Transverse colon (tissue), 4 donors: ENCODE data around the gene DYNC2H1. TPM values are rescaled to one million over a fixed set of nuclear protein-coding genes. Genes with fewer than 3 reads are reported as not detected.

Experiments
- DNase-seq: peaks from one replicate; pipeline ENCODE4 v3.0.0-alpha.2; 2019
- H3K27ac ChIP-seq, 4 donors: fragments of 200-600 bp; sonication (generic); 2 replicates each; pipeline ENCODE4 v1.5.1; 2016 to 2018; ENCODE audit warnings: inconsistent platforms in 4 of 4
- H3K27me3 ChIP-seq: fragments of 200-600 bp; sonication (generic); 2 replicates; pipeline ENCODE4 v1.5.1; 2017; ENCODE audit warnings: inconsistent platforms
- H3K36me3 ChIP-seq, 4 donors: fragments of 200-600 bp; sonication (generic); 2 replicates each; pipeline ENCODE4 v1.5.1; 2017 to 2019; ENCODE audit warnings: inconsistent platforms in 4 of 4
- H3K4me1 ChIP-seq, 4 donors: fragments of 200-600 bp; sonication (generic); 2 replicates each; pipeline ENCODE4 v1.5.1; 2017 to 2020; ENCODE audit warnings: inconsistent platforms in 4 of 4
- H3K4me3 ChIP-seq, 4 donors: fragments of 200-600 bp; sonication (generic); 1 replicate in 1 of 4; 2 replicates in 3 of 4; pipeline versions ENCODE4 v1.5.1 to v1.6.1; 2017 to 2019; ENCODE audit warnings: inconsistent platforms in 4 of 4
- H3K9me3 ChIP-seq, 2 donors: fragments of 200-600 bp; sonication (generic); 2 replicates each; pipeline ENCODE4 v1.5.1; 2017 to 2019; ENCODE audit warnings: inconsistent platforms in 2 of 2
- EP300 ChIP-seq: sonication (generic); formaldehyde crosslinking; IDR thresholded peaks from one replicate; pipeline ENCODE4 v1.6.1; 2017; ENCODE audit warnings: antibody characterized with exemption, low read depth
- POLR2A ChIP-seq: fragments of 450-650 bp; IDR thresholded peaks from one replicate; pipeline ENCODE4 v1.6.1; 2016; ENCODE audit warnings: antibody characterized with exemption, mild to moderate bottlenecking, moderate library complexity
- POLR2AphosphoS5 ChIP-seq, 3 donors: sonication (generic); formaldehyde crosslinking; IDR thresholded peaks; one replicate each; pipeline ENCODE4 v1.6.1; 2016; ENCODE audit warnings: antibody characterized with exemption in 3 of 3
- WGBS, 2 donors: methylation state at CpG; one replicate each; pipeline ENCODE4 v1.1.5; 2018; ENCODE audit warnings: low coverage in 1 of 2; 5-methylcytosine and 5-hydroxymethylcytosine counted together
- in situ Hi-C, 4 donors: fragments of 200-750 bp; cut with MboI; loops; one replicate each; pipeline versions ENCODE4 v1.15.0 to v1.15.1; 2017; ENCODE audit warnings: low sequenced_read_pairs in 3 of 4, low pct_ligation_motif_present in 1 of 4, low pct_unique_long_range_greater_than_20kb in 1 of 4
- intact Hi-C: fragments of 100-400 bp; cut with DNase I; formaldehyde crosslinking; loops from one replicate; pipeline ENCODE4 v1.15.1; 2023; ENCODE audit warnings: low total_unique reads
- total RNA-seq, 4 donors: library from RNA; depleted of rRNA; stranded (reverse); fragments of >200 nt; gene quantifications; one replicate each; pipeline ENCODE4 v1.1.0, GENCODE V29; 2016
- TF ChIP-seq, protein P1 (sequence below), 5 experiments: fragments of 200-600 bp in 3 of 5; fragments of 450-650 bp in 2 of 5; sonication (generic) in 3 of 5; IDR thresholded peaks; 1 replicate in 2 of 5; 2 replicates in 3 of 5; pipeline ENCODE4 v1.5.1; 2016 to 2017; ENCODE audit warnings: antibody characterized with exemption in 5 of 5, inconsistent platforms in 3 of 5, mild to moderate bottlenecking in 2 of 5, moderate library complexity in 1 of 5

Gene DYNC2H1
- total RNA-seq, 4 donors from 2014 or later = 4.2 to 10.8 (median 4.7) TPM

- Histone ChIP-seq H3K4me1 (no peaks in the 10 kb centered on the region), H3K9me3 (no peaks in the 10 kb centered on the region), H3K27me3 (no peaks in the 10 kb centered on the region), H3K36me3 (no peaks in the 10 kb centered on the region), H3K27ac (no peak overlapping the region), H3K4me3 (no peak overlapping the region)
- in situ Hi-C loops (no loop called here), intact Hi-C loops (no loop called here)
- DNase-seq = no peak
- TF ChIP-seq POLR2A = no peak
- TF ChIP-seq EP300 = no peak
- no peak for TF ChIP-seq POLR2AphosphoS5 (IDR thresholded peaks at IDR 0.05)
- TF ChIP-seq, protein P1, sequence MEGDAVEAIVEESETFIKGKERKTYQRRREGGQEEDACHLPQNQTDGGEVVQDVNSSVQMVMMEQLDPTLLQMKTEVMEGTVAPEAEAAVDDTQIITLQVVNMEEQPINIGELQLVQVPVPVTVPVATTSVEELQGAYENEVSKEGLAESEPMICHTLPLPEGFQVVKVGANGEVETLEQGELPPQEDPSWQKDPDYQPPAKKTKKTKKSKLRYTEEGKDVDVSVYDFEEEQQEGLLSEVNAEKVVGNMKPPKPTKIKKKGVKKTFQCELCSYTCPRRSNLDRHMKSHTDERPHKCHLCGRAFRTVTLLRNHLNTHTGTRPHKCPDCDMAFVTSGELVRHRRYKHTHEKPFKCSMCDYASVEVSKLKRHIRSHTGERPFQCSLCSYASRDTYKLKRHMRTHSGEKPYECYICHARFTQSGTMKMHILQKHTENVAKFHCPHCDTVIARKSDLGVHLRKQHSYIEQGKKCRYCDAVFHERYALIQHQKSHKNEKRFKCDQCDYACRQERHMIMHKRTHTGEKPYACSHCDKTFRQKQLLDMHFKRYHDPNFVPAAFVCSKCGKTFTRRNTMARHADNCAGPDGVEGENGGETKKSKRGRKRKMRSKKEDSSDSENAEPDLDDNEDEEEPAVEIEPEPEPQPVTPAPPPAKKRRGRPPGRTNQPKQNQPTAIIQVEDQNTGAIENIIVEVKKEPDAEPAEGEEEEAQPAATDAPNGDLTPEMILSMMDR (IDR thresholded peaks at IDR 0.05) = no peak
- WGBS, 2 donors = 67 to 79% methylated on average over 4 of the region's 4 CpGs
These were observed 371.2 kb downstream of the DYNC2H1 start for GRCh38 chr11:103480421-103480820.

DNA sequence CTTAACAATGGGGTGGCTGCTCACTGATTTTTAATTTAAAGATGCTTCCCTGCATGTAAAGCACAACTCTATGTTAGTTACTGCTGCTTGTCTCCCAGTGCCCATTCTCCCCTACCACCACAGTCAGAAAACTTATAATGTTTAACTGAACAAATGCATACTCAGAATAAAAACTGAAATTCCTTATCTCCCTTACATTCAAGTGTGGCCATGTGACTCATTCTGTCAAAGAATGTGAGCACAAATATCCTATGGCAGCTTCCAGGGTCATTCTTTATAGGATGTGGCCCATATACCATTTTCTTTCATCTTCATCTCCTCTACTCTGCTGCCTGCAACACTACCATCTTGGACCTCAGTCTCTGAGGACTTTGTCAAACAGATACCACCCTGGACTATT lies 374.8 kb downstream of the DYNC2H1 start:
- no peaks in the 10 kb centered on the region for H3K4me1 ChIP-seq
- TF ChIP-seq POLR2A (no peak), EP300 (no peak), POLR2AphosphoS5 (IDR thresholded peaks at IDR 0.05) (no peak)
- TF ChIP-seq, protein P1 (IDR thresholded peaks at IDR 0.05) = no peak
- no peaks in the 10 kb centered on the region for H3K36me3 ChIP-seq
- H3K27ac ChIP-seq = no peak overlapping the region
- DNase-seq = no peak
- no peaks in the 10 kb centered on the region for H3K9me3 ChIP-seq
- H3K4me3 ChIP-seq = no peak overlapping the region
- intact Hi-C loops (no loop called here), in situ Hi-C loops (no loop called here)
- no peaks in the 10 kb centered on the region for H3K27me3 ChIP-seq

DNA sequence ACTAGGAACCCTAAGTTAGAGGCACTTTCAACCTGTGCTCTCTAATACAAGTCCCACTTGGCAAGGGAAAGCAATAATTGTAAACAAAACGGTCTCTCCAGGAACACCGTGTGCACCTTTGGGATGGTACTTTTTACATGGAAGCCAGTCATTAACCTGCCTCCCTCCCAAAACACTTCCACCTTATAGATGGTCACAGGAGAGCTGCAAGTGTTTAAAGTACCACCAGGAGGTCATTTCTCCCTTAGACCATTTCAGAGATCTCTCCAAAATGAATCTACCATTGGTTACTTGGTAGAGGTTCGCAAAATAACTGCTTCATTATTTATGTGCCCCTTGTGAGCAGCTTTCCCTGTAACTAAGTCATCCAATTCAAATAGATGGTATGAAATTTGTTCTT lies 375.3 kb downstream of the DYNC2H1 start:
- DNase-seq = no peak
- Histone ChIP-seq H3K4me1 (no peaks in the 10 kb centered on the region), H3K27me3 (no peaks in the 10 kb centered on the region), H3K27ac (no peak overlapping the region), H3K36me3 (no peaks in the 10 kb centered on the region), H3K4me3 (no peak overlapping the region), H3K9me3 (no peaks in the 10 kb centered on the region)
- intact Hi-C loops (no loop called here), in situ Hi-C loops (no loop called here)
- WGBS, 2 donors = 91% methylated on average over 3 of the region's 3 CpGs; no CpG with 5 or more reads in 1 of the 2 donors
- TF ChIP-seq EP300 (no peak), POLR2A (no peak), POLR2AphosphoS5 (IDR thresholded peaks at IDR 0.05) (no peak)
- TF ChIP-seq, protein P1 (IDR thresholded peaks at IDR 0.05) = no peak

DNA sequence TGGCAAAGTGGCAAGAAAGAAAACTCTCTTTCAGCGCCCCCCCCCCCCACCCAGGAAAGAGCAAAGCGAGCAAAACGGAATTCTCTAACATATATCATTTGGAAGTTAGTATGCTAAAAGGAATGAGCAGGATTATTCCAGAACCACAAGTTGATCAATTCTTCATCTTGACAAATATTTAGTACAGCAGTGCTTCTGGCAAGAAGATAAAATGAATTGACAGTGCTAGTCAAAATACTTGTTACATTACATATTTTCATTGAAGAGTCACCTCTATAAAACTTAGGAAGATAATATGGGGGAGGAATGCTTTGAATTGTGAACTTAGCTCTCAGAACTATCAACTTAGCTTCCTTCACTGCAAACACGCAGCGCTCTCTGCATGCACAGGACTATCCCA lies 377.4 kb downstream of the DYNC2H1 start:
- 85 to 96% methylated on average over 5 of the region's 5 CpGs for WGBS, 2 donors
- Histone ChIP-seq H3K36me3 (no peaks in the 10 kb centered on the region), H3K4me3 (no peak overlapping the region), H3K27me3 (no peaks in the 10 kb centered on the region), H3K4me1 (no peaks in the 10 kb centered on the region), H3K9me3 (no peaks in the 10 kb centered on the region), H3K27ac (no peak overlapping the region)
- no peak for DNase-seq
- in situ Hi-C loops (no loop called here), intact Hi-C loops (loop anchor here (1.0 kb wide), 1 partner anchor 14 kb away; no protein-coding TSS in a partner anchor)
- TF ChIP-seq EP300 = no peak
- TF ChIP-seq, protein P1 (IDR thresholded peaks at IDR 0.05) = no peak
- TF ChIP-seq POLR2A = no peak
- TF ChIP-seq POLR2AphosphoS5 (IDR thresholded peaks at IDR 0.05) = no peak
